GM12864 (cell line): ENCODE data around the gene PSEN1.

Experiments
- DNase-seq: peaks from one replicate; pipeline ENCODE4 v3.0.0-alpha.2; 2011; ENCODE audit warnings: low read depth
- H3K4me3 ChIP-seq: 2 replicates; pipeline ENCODE4 v1.5.1; 2011; ENCODE audit warnings: mild to moderate bottlenecking, low read depth, low read length, control low read depth
- CTCF ChIP-seq: IDR thresholded peaks from 2 replicates; pipeline ENCODE4 v1.5.1; 2011; ENCODE audit warnings: low read depth, mild to moderate bottlenecking, moderate library complexity, low read length, control low read depth, inconsistent platforms; ENCODE audit errors: missing control alignments

Gene PSEN1

DNA sequence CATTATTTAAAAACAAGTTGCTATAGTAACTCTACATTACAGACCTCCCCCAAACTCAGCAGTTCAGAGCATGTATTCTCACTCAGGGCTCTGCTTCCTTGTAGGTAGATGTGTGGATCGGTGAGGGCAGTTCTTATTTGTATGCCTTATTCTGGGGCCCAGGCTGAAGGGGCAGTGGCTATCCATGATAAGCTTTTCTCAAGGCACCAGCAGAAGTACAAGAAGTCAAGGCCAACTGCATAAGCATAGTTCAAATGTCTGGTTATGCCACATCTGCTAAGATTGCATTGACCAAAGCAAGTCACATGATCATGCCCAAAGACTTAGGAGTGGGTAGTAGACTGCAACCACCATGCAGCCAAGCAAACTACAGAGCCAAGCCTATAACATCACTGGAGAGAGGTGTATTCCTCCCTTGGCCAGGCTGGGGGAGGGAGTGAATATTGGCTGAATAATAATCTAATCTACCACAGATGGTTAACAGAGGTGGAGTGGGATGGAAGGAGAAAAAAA lies 4.6 kb downstream of the PSEN1 start:
- DNase-seq, result no peak

GRCh38 chr14:73142216-73142615 lies 5.9 kb downstream of the PSEN1 start:
- no peak for TF ChIP-seq CTCF
- H3K4me3 ChIP-seq, result no peak overlapping the region
- DNase-seq, result no peak

More for the DNA sequence above, 4.6 kb downstream of the PSEN1 start:
- no peak overlapping the region for H3K4me3 ChIP-seq
- no peak for TF ChIP-seq CTCF

- no peak overlapping the region for H3K4me3 ChIP-seq
- TF ChIP-seq CTCF, result no peak
- no peak for DNase-seq
Observed at GRCh38 chr14:73143003-73143402, 6.7 kb downstream of the PSEN1 start.

- no peak for TF ChIP-seq CTCF
- H3K4me3 ChIP-seq, result no peak overlapping the region
- no peak for DNase-seq
Observed at GRCh38 chr14:73143617-73144016, 7.3 kb downstream of the PSEN1 start.

DNA sequence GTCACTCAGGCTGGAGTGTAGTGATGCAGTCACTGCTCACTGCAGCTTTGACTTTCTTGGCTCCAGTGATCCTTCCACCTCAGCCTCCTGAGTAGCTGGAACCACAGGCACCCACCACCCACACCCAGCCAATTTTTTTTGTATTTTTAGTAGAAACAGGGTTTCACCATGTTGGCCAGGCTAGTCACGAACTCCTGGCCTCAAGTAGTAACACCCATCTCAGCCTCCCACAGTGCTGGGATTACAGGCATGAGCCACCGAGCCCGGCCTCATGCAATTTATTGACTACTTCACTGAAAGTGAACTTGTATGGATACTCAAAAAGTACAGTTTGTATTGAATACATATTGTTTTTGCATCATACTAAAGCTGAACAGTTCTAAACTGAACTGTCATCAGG lies 9.1 kb downstream of the PSEN1 start:
- no peak for TF ChIP-seq CTCF
- DNase-seq, result no peak
- H3K4me3 ChIP-seq, result no peak overlapping the region

- no peak overlapping the region for H3K4me3 ChIP-seq
- TF ChIP-seq CTCF, result no peak
- no peak for DNase-seq
Observed at GRCh38 chr14:73146111-73146510, 9.8 kb downstream of the PSEN1 start.

- no peak for DNase-seq
- no peak for TF ChIP-seq CTCF
- H3K4me3 ChIP-seq, result no peak overlapping the region
Observed at GRCh38 chr14:73149753-73150152, 13.4 kb downstream of the PSEN1 start.
